Mammary epithelial cell (primary cell): ENCODE measurements around the gene RNF11.

Experiments
- CTCF ChIP-seq, 2 donors: IDR thresholded peaks in 1 of 2; conservative IDR thresholded peaks in 1 of 2; 2 replicates each; pipeline ENCODE4 v1.5.1; 2011 to 2012; ENCODE audit warnings: inconsistent platforms in 2 of 2, low read length in 2 of 2, mild to moderate bottlenecking in 2 of 2, control low read depth in 1 of 2, low read depth in 1 of 2; ENCODE audit not compliant: insufficient read depth in 1 of 2; ENCODE audit errors: extremely low read depth in 1 of 2
- EZH2 ChIP-seq: IDR thresholded peaks from 2 replicates; pipeline ENCODE4 v1.6.1; 2012; ENCODE audit warnings: low read length, inconsistent platforms, borderline replicate concordance

- no peak for TF ChIP-seq CTCF (conservative IDR thresholded peaks at IDR 0.05 in 1 of 2, IDR thresholded peaks at IDR 0.05 in 1 of 2; ENCODE audit: extremely low read depth in 1 of 2, insufficient read depth in 1 of 2, low read depth in 1 of 2, low read length in 2 of 2)
- no peak for TF ChIP-seq EZH2
Measured at GRCh38 chr1:51301152-51301843, 65.2 kb downstream of the RNF11 start.
